Body of pancreas (tissue), 4 donors: ENCODE results near the gene ANKRD28. TPM values are rescaled to one million over a fixed set of nuclear protein-coding genes. Genes with fewer than 3 reads are reported as not detected.
"Not testable (repeated sequence)": the region's sequence is repeated elsewhere in the genome, so short reads cannot be mapped to it uniquely, and the experiment has no call there.

Experiments
- ATAC-seq: fragments of 150-250 bp; one replicate; pipeline ENCODE4 v1.9.1; 2016
- DNase-seq, 4 donors: peaks; one replicate each; pipeline ENCODE4 v3.0.0-alpha.2; 2019
- H3K27ac ChIP-seq, 4 donors: fragments of 200-600 bp; sonication (generic); 1 replicate in 3 of 4; 2 replicates in 1 of 4; pipeline versions ENCODE4 v1.5.1 to v1.6.1; 2016 to 2019; ENCODE audit warnings: mild to moderate bottlenecking in 1 of 4, mixed read lengths in 1 of 4, moderate library complexity in 1 of 4
- H3K27me3 ChIP-seq, 2 donors: fragments of 200-600 bp; sonication (generic); one replicate each; pipeline ENCODE4 v1.6.0; 2016; ENCODE audit warnings: mild to moderate bottlenecking in 1 of 2
- H3K36me3 ChIP-seq, 2 donors: fragments of 200-600 bp; sonication (generic); replicated peaks in 1 of 2; 2 replicates each; pipeline ENCODE4 v1.5.1; 2016; ENCODE audit warnings: low read depth in 2 of 2; ENCODE audit not compliant: insufficient read depth in 1 of 2
- H3K4me1 ChIP-seq: fragments of 200-600 bp; sonication (generic); one replicate; pipeline ENCODE4 v1.6.0; 2016
- H3K4me3 ChIP-seq, 2 donors: fragments of 200-600 bp; sonication (generic); 1 replicate in 1 of 2; 2 replicates in 1 of 2; pipeline ENCODE4 v1.5.1; 2016 to 2019
- H3K9me3 ChIP-seq, 3 donors: fragments of 200-600 bp; sonication (generic); 1 replicate in 2 of 3; 2 replicates in 1 of 3; pipeline ENCODE4 v1.5.1; 2016
- POLR2A ChIP-seq, 3 donors: fragments of 450-650 bp; IDR thresholded peaks; one replicate each; pipeline ENCODE4 v1.6.1; 2016; ENCODE audit warnings: antibody characterized with exemption in 3 of 3, mild to moderate bottlenecking in 2 of 3
- WGBS, 2 donors: methylation state at CpG; one replicate each; pipeline ENCODE4 v1.1.5; 2017; 5-methylcytosine and 5-hydroxymethylcytosine counted together
- intact Hi-C: fragments of 100-400 bp; cut with DNase I; formaldehyde crosslinking; loops from one replicate; pipeline ENCODE4 v1.15.1; 2023
- total RNA-seq, 2 donors: library from RNA; depleted of rRNA; stranded (reverse); fragments of >200 nt; gene quantifications; one replicate each; pipeline ENCODE4 v1.1.0, GENCODE V29; 2016
- TF ChIP-seq, protein P1 (sequence below), 7 experiments: fragments of 450-650 bp in 4 of 7; fragments of 200-600 bp in 3 of 7; sonication (generic) in 3 of 7; IDR thresholded peaks; one replicate each; pipeline ENCODE4 v1.5.1; 2016 to 2019; ENCODE audit warnings: antibody characterized with exemption in 7 of 7

The ANKRD28 gene
- total RNA-seq, 2 donors from 2014 or later: 26.7 to 37.1 TPM

GRCh38 chr3:15779111-15779510, 18.7 kb downstream of the ANKRD28 start:
- H3K36me3 ChIP-seq: no peaks in the 10 kb centered on the region
- H3K27ac ChIP-seq: no peak overlapping the region
- WGBS, 2 donors: 92 to 95% methylated on average over 1 of the region's 1 CpG
- intact Hi-C loops: no loop called here
- no peaks in the 10 kb centered on the region for H3K9me3 ChIP-seq
- H3K27me3 ChIP-seq: no peaks in the 10 kb centered on the region
- DNase-seq: no peak
- no peak for TF ChIP-seq POLR2A (IDR thresholded peaks at IDR 0.05)
- TF ChIP-seq, protein P1, sequence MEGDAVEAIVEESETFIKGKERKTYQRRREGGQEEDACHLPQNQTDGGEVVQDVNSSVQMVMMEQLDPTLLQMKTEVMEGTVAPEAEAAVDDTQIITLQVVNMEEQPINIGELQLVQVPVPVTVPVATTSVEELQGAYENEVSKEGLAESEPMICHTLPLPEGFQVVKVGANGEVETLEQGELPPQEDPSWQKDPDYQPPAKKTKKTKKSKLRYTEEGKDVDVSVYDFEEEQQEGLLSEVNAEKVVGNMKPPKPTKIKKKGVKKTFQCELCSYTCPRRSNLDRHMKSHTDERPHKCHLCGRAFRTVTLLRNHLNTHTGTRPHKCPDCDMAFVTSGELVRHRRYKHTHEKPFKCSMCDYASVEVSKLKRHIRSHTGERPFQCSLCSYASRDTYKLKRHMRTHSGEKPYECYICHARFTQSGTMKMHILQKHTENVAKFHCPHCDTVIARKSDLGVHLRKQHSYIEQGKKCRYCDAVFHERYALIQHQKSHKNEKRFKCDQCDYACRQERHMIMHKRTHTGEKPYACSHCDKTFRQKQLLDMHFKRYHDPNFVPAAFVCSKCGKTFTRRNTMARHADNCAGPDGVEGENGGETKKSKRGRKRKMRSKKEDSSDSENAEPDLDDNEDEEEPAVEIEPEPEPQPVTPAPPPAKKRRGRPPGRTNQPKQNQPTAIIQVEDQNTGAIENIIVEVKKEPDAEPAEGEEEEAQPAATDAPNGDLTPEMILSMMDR (IDR thresholded peaks at IDR 0.05): no peak
- no peak for ATAC-seq
- no peak overlapping the region for H3K4me3 ChIP-seq
- peaks cover 24% of the 10 kb centered on the region for H3K4me1 ChIP-seq

DNA sequence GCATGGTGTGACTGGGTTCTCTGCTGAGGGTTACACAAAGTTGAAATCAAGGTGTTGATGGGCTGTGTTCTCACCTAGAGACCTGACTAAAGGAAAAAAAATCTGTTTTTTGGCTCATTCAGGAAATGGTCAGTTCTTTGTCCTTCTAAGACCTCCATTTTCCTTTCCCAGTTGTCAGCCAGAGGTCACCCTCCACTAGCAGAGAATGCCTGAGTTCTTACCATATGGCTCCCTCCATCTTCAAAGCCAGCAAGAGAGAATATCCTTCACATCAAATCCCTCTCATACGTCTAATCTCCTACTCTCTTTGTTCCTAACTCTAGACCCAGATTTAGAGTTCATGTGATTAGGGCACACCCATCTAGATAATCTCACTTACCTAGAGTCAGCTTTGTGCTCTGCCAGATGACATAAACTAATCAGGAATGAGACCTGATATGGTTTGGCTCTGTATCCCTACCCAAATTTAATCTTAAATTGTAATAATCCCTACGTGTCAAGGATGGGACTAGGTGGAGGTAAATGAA, 19.4 kb downstream of the ANKRD28 start:
- TF ChIP-seq, protein P1 (IDR thresholded peaks at IDR 0.05): no peak
- TF ChIP-seq POLR2A (IDR thresholded peaks at IDR 0.05): no peak
- Histone ChIP-seq H3K9me3 (no peaks in the 10 kb centered on the region), H3K36me3 (no peaks in the 10 kb centered on the region), H3K4me3 (no peak overlapping the region), H3K27ac (no peak overlapping the region), H3K4me1 (peaks cover 24% of the 10 kb centered on the region), H3K27me3 (no peaks in the 10 kb centered on the region)
- 48 to 49% methylated on average over 2 of the region's 2 CpGs for WGBS, 2 donors
- no peak for DNase-seq
- no peak for ATAC-seq
- intact Hi-C loops: no loop called here

DNA sequence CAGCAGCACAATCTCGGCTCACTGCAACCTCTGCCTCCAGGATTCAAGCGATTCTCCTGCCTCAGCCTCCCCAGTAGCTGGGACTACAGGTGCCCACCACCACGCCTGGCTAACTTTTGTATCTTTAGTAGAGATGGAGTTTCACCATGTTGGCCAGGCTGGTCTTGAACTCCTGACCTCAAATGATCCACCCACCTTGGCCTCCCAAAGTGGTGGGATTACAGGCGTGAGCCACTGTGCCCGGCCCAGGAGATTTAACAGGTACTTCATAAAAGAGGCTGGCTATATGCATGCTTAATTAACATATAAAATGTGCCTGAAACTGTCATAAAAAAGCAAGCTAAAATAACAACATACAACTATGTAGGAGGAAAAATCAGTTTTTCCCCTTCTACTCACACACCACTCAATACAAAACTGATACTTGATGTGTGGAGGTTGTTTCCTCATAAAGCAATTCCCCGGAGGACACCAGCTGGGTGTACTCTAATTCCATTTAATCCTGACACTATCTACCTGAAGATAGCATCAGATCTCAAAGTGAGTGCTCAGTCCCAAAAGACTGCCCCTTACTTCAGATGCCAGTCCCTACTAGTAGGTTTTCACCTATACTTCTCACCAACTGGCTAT, 22.7 kb downstream of the ANKRD28 start:
- 92 to 96% methylated on average over 6 of the region's 6 CpGs for WGBS, 2 donors
- ATAC-seq, intact Hi-C loops, H3K4me3 ChIP-seq, H3K36me3 ChIP-seq, DNase-seq, H3K9me3 ChIP-seq, H3K27ac ChIP-seq, H3K27me3 ChIP-seq: not testable (repeated sequence)
- peaks cover 11% of the 10 kb centered on the region for H3K4me1 ChIP-seq

- ATAC-seq: no peak
- no peak for TF ChIP-seq POLR2A (IDR thresholded peaks at IDR 0.05)
- TF ChIP-seq, protein P1 (IDR thresholded peaks at IDR 0.05): no peak
- H3K36me3 ChIP-seq: no peaks in the 10 kb centered on the region
- no peak overlapping the region for H3K27ac ChIP-seq
- peaks cover 18% of the 10 kb centered on the region for H3K4me1 ChIP-seq
- intact Hi-C loops: no loop called here
- 63 to 77% methylated on average over 1 of the region's 1 CpG for WGBS, 2 donors
- no peaks in the 10 kb centered on the region for H3K9me3 ChIP-seq
- DNase-seq: no peak
- H3K4me3 ChIP-seq: no peak overlapping the region
- H3K27me3 ChIP-seq: no peaks in the 10 kb centered on the region
Measured at GRCh38 chr3:15771444-15771843, 26.3 kb downstream of the ANKRD28 start.

GRCh38 chr3:15769256-15769915, 28.4 kb downstream of the ANKRD28 start:
- Histone ChIP-seq H3K36me3 (no peaks in the 10 kb centered on the region), H3K27ac (peak overlapping the region in 3 of 4 donors; percentile 22 to 72 (median 60)), H3K9me3 (no peaks in the 10 kb centered on the region), H3K4me1 (peaks cover 18% of the 10 kb centered on the region), H3K27me3 (no peaks in the 10 kb centered on the region), H3K4me3 (no peak overlapping the region)
- TF ChIP-seq, protein P1 (IDR thresholded peaks at IDR 0.05): no peak
- no peak for TF ChIP-seq POLR2A (IDR thresholded peaks at IDR 0.05)
- DNase-seq: no peak
- intact Hi-C loops: no loop called here
- WGBS, 2 donors: 65 to 67% methylated on average over 2 of the region's 2 CpGs
- ATAC-seq: no peak
